ENCODE data around the gene PHTF1.
"Not testable (repeated sequence)": the region's sequence is repeated elsewhere in the genome, so short reads cannot be mapped to it uniquely, and the experiment has no call there.

Gene PHTF1

DNA sequence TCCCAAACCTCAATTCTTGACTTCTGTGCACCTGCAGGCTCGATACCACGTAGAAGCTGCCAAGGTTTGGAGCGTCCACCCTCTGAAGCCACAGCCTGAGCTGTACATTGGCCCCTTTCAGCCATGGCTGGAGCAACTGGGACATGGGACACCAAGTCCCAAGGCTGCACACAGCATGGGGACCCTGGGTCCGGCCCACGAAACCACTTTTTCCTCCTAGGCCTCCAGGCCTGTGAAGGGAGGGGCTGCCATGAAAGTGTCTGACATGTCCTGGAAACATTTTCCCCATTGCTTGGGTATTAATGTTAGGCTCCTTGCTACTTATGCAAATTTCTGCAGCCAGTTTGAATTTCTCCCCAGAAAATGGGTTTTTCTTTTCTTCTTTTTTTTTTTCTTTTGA is 40.7 kb downstream of the PHTF1 start:
- DNase-seq, ATAC-seq: not testable (repeated sequence)

- not testable (repeated sequence) for ATAC-seq, DNase-seq
Observed at GRCh38 chr1:113717506-113717905, 41.8 kb downstream of the PHTF1 start.

GRCh38 chr1:113714606-113715269 is 44.5 kb downstream of the PHTF1 start:
- ATAC-seq (no peak), DNase-seq (no peak)

DNA sequence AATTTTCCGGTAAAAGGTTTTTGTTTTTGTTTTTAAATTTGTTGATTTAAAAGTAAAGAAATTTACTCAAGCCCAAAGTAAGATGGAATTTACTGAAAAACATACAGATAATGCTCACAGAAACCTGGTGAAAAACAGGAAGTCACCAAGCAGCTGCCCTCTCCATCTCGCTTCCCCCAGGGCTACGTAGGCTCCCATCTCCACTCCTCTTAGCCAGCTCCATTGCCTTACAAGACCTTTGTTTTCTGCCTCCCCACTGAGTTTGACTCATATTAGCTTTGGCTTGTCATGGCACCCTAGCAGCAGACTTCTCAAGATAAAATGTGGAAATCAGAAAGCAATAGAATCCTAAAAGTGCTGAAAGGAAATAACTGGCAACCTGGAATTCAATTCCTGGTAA is 57.9 kb downstream of the PHTF1 start:
- no peak for DNase-seq
- no peak for ATAC-seq

DNA sequence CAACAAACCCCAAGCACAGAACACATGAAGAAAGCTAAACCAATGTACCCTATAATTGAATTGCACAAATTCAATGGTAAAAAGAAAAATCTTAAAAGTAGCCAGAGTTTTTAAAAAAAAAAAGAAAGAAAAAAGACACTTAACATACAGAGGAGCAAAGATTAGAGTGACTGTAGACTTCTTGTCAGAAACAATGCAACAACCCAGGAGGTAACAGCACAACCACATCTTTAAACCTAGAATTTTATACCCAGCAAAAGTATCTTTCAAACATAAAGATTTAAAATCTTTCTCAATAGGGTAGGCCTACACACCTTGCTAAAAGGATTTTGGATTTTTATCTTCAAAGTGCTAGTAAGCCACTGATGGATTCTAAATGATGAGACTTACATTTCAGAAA is 64.4 kb downstream of the PHTF1 start:
- ATAC-seq (no peak), DNase-seq (no peak)

- ATAC-seq, result no peak
- DNase-seq, result no peak
Observed at GRCh38 chr1:113692824-113693431, 66.4 kb downstream of the PHTF1 start.

GRCh38 chr1:113692342-113692741 is 66.9 kb downstream of the PHTF1 start:
- no peak for DNase-seq
- no peak for ATAC-seq

DNA sequence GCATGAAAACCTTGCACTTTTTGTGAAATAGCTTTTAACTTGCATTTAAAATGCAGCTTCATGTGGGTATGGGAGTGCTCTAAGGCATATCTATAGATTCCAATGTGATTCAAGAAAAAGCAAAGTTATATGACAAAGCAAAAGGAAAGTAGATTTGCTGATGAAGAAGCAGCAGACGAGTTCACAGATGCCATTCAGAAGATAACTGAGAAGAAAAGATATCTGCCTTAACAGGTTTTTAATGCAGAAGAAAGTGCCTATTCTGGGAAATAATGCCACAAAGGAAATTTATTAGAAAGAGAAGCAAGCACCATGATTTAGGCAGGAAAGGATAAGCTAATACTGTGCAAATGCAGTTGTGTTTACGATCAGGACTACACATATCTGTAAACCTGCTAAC is 68.1 kb downstream of the PHTF1 start:
- ATAC-seq (no peak), DNase-seq (no peak)

GRCh38 chr1:113686891-113687618 is 72.2 kb downstream of the PHTF1 start:
- no peak for ATAC-seq
- DNase-seq, result no peak

GRCh38 chr1:113684153-113684541 is 75.1 kb downstream of the PHTF1 start:
- ATAC-seq, result no peak

GRCh38 chr1:113683384-113684152 is 75.7 kb downstream of the PHTF1 start:
- ATAC-seq (no peak), DNase-seq (no peak)

More at GRCh38 chr1:113684153-113684541, 75.1 kb downstream of the PHTF1 start:
- DNase-seq, result no peak

- DNase-seq (no peak), ATAC-seq (no peak)
Observed at GRCh38 chr1:113681596-113682337, 77.5 kb downstream of the PHTF1 start.

DNA sequence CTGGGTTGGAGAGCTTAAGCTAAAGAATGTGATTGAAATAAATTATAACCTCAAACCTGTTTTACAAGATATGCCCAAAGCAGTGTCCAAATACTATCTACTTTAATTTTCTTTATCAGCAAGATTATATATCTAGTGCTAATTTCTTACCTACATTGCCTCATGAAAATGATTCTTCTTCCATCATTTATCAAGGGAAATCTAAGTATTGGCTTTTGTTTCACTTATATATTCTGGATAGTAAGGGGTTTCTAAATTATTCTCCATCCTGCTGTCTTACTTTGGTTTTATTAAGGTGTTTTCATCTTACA is 81.2 kb downstream of the PHTF1 start:
- no peak for DNase-seq
- no peak for ATAC-seq

DNA sequence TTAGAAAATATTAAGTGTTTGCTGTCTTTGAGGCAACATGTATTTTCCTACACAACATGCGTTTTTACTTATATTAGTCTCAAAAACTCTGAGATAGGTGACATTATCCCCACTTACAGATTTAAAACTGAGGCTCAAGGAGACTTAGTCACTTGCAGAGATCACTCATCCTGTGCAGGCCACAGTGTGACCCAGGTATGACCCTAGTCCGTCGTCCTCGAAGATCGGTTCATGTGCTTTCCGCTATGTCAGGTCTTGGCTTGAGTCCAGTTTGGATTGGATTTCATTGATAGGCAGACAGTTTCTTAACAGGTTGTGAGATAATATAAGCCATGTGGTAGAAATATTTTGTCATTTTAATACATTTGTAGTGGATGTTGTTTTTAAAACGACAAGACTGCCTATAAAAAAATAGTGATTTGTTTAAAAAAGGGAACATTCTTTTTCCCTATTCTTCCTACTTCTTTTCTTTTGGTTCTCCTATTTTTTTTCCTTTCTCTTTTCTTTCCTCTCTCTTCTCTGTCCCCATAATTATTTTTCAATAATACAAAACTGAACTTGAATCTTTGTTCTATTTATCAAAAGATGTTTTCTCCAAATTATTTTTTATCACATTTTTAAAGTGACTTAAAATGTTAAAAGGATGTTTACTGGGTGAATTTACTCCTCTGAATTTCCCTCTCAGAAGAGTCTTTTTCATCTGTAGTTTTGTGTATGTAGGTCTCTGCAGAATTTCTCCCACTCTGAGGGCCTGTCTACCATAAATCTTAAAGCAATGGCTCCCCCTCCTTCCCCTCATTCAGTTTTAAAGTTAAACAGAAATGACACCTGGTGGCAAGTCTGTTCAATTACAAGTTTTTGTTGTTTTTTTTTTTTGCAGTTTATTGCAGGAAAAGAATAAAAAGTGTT is 81.8 kb downstream of the PHTF1 start:
- ATAC-seq, result no peak
- DNase-seq, result no peak

DNA sequence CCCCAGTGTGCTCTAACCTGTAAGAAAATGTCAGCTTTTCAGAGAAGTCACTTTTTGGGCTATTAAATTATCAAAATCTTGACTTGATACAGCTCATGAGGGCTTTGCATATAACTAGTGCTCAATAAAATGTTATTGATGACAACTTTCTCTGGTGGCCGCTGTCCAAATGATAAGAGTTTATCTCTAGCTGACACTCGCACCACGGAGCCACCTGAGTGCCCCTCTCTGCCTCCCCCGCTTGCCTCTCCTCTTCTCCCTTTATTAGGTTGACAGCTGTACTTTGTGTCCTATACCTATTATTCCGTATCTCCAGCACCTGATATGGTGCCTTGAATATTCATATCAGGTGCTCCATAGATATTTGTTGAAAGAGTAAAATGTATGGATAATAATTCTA is 82.8 kb downstream of the PHTF1 start:
- no peak for DNase-seq

DNA sequence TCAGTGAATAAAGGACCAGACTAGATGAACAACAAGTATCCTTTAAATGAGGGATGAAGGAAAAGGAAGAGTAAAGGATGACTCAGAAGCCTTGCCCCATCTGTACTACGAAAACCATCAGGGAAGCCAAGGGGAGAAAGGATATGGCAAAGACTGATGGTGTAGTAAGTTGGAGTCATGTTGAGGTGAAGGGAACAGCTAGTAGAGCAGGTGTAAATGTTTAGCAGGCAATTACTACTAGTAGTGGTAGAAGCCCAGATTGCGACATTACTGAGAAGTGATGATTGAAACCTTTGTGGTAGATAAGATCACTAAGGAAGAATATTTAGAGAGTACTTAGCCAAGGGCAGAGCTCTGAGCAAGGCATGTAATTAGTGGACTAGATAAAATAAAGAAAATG is 84.0 kb downstream of the PHTF1 start:
- no peak for DNase-seq
- no peak for ATAC-seq

More for the DNA sequence above, 82.8 kb downstream of the PHTF1 start:
- ATAC-seq, result no peak

- DNase-seq (no peak), ATAC-seq (no peak)
Observed at GRCh38 chr1:113674591-113674990, 84.7 kb downstream of the PHTF1 start.

DNA sequence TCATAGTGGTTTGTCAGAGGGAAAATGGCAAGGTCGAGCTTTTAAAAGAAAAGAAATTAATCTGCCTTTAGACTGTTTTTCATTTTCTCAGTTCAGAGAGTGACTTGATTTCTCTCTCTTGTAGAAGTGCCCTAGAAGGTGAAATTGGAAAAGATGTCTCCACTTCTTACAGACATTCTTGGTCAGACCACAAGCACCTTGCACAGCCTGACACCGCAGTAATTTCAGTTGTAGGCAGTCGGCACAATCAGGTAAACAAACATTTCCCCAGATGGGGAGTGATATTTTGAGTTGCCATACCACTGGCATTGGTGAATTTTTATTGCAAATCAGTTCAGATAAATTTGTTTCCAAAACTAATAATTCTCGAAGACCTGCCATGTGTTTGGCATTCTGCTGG is 86.8 kb downstream of the PHTF1 start:
- DNase-seq (no peak), ATAC-seq (no peak)

DNA sequence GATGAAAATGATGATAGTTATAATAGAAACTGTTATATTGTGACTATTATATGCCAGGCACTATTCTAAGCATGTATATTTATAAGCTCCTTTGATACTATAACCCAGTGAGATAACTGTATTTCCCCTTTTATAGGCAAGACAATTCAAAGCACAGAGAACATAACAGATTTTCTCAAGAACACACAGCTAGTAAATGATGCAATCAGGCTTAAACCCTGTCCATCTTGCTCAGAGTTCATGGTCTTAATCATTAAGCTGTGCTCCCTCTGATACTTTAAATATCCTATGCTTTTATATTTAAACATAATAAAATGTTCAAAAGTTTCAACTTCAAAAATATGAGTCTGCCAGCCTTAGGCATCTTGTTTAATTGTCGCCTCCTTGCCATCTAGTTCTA is 88.6 kb downstream of the PHTF1 start:
- DNase-seq (no peak), ATAC-seq (no peak)

DNA sequence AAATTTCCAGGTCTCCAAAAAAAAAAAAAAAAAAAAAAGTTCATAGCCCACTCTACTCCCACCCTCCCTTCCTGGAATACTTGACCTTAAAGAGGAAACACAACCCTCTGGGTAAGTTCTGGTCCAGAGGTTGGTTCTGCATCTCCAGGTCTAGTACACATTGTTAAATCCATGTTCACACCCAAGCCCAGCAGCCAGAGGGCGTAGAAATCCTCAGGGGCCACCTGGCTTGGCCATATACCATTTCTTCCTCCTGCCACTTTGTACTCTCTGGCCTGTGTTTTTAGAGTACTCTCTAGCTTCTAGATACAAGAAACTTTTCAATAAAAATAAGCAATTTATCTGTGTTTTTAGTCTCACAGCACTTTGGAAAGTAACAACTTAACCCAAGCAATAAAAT is 89.3 kb downstream of the PHTF1 start:
- DNase-seq, result no peak
- no peak for ATAC-seq

DNA sequence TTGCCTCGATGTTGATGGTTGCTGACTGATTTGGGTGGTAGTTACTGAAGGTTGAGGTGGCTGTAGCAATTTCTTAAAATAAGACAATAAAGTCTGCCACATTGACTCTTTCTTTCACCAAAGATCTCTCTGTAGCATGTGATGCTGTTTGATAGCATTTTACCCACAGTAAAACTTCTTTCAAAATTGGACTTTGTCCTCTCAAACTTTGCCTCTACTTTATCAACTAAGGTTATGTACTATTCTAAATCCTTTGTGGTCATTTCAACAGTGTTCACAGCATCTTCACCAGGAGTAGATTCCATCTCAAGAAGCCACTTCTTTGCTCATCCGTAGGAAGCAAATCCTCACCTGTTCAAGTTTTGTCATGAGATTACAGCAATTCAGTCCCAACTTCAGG is 93.2 kb downstream of the PHTF1 start:
- ATAC-seq (no peak), DNase-seq (no peak)

Data from stimulated activated naive CD8-positive, alpha-beta T cell treated with anti-CD3 and anti-CD28 coated beads, Interleukin-15, Interleukin-2, amounts not matched to agents 100 U/mL and 50 U/mL, for 24 hours (primary cell).